ENCODE results near the gene CABP7. TPM values are rescaled to one million over a fixed set of nuclear protein-coding genes. Genes with fewer than 3 reads are reported as not detected.
A peak's percentile ranks its signal among the peaks of the same experiment; 100 is the strongest.

The CABP7 gene
- total and polyA plus RNA-seq, 2 of the 13 experiments (the other 11 are each of a cell fraction or from before 2014, with no cell fraction given) = 0.08 TPM; not detected in 1

DNA sequence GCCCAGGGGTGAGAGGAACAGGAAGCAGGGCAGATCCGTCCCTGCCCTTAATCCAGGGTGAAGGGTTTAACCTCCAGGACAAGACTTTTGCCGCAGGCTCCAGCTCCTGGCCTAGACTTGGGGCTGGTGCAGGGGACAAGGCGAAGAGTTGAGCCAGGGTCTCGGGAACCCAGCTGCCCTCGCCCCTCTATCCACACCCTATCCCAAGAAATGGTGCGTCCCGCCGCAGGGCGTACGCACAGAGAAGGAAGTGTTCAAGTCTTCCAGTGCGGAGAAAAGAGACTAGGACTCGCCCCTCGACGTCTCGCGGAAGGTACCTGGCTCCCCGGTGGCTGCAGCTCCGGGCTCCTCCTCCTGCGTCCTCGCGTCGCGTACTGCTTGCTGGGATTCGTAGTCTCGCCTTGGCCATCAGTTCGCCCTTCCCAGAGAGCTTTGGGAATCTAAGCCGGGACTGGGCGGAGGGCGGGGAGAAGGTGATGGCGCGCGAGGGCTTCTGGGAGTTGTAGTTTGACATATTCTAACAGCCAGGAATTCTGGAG is 46.9 kb downstream of the CABP7 start, which contains the start of gene ZMAT5 (continued):
- TF ChIP-seq, protein P1, sequence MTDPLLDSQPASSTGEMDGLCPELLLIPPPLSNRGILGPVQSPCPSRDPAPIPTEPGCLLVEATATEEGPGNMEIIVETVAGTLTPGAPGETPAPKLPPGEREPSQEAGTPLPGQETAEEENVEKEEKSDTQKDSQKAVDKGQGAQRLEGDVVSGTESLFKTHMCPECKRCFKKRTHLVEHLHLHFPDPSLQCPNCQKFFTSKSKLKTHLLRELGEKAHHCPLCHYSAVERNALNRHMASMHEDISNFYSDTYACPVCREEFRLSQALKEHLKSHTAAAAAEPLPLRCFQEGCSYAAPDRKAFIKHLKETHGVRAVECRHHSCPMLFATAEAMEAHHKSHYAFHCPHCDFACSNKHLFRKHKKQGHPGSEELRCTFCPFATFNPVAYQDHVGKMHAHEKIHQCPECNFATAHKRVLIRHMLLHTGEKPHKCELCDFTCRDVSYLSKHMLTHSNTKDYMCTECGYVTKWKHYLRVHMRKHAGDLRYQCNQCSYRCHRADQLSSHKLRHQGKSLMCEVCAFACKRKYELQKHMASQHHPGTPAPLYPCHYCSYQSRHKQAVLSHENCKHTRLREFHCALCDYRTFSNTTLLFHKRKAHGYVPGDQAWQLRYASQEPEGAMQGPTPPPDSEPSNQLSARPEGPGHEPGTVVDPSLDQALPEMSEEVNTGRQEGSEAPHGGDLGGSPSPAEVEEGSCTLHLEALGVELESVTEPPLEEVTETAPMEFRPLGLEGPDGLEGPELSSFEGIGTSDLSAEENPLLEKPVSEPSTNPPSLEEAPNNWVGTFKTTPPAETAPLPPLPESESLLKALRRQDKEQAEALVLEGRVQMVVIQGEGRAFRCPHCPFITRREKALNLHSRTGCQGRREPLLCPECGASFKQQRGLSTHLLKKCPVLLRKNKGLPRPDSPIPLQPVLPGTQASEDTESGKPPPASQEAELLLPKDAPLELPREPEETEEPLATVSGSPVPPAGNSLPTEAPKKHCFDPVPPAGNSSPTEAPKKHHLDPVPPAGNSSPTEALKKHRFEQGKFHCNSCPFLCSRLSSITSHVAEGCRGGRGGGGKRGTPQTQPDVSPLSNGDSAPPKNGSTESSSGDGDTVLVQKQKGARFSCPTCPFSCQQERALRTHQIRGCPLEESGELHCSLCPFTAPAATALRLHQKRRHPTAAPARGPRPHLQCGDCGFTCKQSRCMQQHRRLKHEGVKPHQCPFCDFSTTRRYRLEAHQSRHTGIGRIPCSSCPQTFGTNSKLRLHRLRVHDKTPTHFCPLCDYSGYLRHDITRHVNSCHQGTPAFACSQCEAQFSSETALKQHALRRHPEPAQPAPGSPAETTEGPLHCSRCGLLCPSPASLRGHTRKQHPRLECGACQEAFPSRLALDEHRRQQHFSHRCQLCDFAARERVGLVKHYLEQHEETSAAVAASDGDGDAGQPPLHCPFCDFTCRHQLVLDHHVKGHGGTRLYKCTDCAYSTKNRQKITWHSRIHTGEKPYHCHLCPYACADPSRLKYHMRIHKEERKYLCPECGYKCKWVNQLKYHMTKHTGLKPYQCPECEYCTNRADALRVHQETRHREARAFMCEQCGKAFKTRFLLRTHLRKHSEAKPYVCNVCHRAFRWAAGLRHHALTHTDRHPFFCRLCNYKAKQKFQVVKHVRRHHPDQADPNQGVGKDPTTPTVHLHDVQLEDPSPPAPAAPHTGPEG (CRISPR knock-in tag; IDR thresholded peaks at IDR 0.05) = no peak
- TF ChIP-seq, protein P2, sequence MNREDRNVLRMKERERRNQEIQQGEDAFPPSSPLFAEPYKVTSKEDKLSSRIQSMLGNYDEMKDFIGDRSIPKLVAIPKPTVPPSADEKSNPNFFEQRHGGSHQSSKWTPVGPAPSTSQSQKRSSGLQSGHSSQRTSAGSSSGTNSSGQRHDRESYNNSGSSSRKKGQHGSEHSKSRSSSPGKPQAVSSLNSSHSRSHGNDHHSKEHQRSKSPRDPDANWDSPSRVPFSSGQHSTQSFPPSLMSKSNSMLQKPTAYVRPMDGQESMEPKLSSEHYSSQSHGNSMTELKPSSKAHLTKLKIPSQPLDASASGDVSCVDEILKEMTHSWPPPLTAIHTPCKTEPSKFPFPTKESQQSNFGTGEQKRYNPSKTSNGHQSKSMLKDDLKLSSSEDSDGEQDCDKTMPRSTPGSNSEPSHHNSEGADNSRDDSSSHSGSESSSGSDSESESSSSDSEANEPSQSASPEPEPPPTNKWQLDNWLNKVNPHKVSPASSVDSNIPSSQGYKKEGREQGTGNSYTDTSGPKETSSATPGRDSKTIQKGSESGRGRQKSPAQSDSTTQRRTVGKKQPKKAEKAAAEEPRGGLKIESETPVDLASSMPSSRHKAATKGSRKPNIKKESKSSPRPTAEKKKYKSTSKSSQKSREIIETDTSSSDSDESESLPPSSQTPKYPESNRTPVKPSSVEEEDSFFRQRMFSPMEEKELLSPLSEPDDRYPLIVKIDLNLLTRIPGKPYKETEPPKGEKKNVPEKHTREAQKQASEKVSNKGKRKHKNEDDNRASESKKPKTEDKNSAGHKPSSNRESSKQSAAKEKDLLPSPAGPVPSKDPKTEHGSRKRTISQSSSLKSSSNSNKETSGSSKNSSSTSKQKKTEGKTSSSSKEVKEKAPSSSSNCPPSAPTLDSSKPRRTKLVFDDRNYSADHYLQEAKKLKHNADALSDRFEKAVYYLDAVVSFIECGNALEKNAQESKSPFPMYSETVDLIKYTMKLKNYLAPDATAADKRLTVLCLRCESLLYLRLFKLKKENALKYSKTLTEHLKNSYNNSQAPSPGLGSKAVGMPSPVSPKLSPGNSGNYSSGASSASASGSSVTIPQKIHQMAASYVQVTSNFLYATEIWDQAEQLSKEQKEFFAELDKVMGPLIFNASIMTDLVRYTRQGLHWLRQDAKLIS (CRISPR knock-in tag; IDR thresholded peaks at IDR 0.05) = 0 out of 2 replicates have a peak, but pooled peaks have one; percentile 70
- TF ChIP-seq, protein P3, sequence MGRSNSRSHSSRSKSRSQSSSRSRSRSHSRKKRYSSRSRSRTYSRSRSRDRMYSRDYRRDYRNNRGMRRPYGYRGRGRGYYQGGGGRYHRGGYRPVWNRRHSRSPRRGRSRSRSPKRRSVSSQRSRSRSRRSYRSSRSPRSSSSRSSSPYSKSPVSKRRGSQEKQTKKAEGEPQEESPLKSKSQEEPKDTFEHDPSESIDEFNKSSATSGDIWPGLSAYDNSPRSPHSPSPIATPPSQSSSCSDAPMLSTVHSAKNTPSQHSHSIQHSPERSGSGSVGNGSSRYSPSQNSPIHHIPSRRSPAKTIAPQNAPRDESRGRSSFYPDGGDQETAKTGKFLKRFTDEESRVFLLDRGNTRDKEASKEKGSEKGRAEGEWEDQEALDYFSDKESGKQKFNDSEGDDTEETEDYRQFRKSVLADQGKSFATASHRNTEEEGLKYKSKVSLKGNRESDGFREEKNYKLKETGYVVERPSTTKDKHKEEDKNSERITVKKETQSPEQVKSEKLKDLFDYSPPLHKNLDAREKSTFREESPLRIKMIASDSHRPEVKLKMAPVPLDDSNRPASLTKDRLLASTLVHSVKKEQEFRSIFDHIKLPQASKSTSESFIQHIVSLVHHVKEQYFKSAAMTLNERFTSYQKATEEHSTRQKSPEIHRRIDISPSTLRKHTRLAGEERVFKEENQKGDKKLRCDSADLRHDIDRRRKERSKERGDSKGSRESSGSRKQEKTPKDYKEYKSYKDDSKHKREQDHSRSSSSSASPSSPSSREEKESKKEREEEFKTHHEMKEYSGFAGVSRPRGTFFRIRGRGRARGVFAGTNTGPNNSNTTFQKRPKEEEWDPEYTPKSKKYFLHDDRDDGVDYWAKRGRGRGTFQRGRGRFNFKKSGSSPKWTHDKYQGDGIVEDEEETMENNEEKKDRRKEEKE (IDR thresholded peaks at IDR 0.05) = no peak
- TF ChIP-seq NR2C2 (CRISPR knock-in tag; IDR thresholded peaks at IDR 0.05; ENCODE audit: borderline replicate concordance) (no peak; the same call in 1 of the 2 replicates), ZNF768 (CRISPR knock-in tag; IDR thresholded peaks at IDR 0.05) (peak; percentile 68; the same call in 1 of the 2 replicates), ZBTB14 (CRISPR knock-in tag; IDR thresholded peaks at IDR 0.05) (no peak), ZNF652 (CRISPR knock-in tag; IDR thresholded peaks at IDR 0.05; ENCODE audit: borderline replicate concordance, low read depth) (no peak), ZFP36L1 (CRISPR knock-in tag; IDR thresholded peaks at IDR 0.05) (peak; percentile 79; the same call in 1 of the 2 replicates), HIVEP1 (CRISPR knock-in tag; IDR thresholded peaks at IDR 0.05) (peak; percentile 76; the same call in 1 of the 2 replicates), SOX6 (IDR thresholded peaks at IDR 0.05) (no peak), SOX6 (CRISPR knock-in tag; IDR thresholded peaks at IDR 0.05) (no peak; the same call in 1 of the 2 replicates), ZNF496 (CRISPR knock-in tag; IDR thresholded peaks at IDR 0.05; ENCODE audit: insufficient replicate concordance) (no peak), ZBTB20 (CRISPR knock-in tag; IDR thresholded peaks at IDR 0.05; ENCODE audit: borderline replicate concordance, low read depth) (0 out of 2 replicates have a peak, but pooled peaks have one; percentile 40), ZNF788 (CRISPR knock-in tag; IDR thresholded peaks at IDR 0.05; ENCODE audit: borderline replicate concordance) (peak; percentile 11; the same call in 1 of the 2 replicates), SRF (IDR thresholded peaks at IDR 0.05; ENCODE audit: low read depth, low read length) (no peak), PLRG1 (conservative IDR thresholded peaks at IDR 0.05) (no peak)
